B cell (primary cell): ENCODE results near the gene EIF3L. TPM values are rescaled to one million over a fixed set of nuclear protein-coding genes. Genes with fewer than 3 reads are reported as not detected.

Experiments used
- ATAC-seq: fragments of 200-7000 bp; cut with Tn5 transposase; one replicate; pipeline ENCODE4 v1.10.0; 2021; ENCODE audit warnings: low read depth, mild to moderate bottlenecking, moderate number of reproducible peaks, moderate library complexity
- CTCF ChIA-PET: fragments of 350-600 bp; sonication (Branson Sonifier 250); formaldehyde crosslinking; loops from one replicate; lab custom pipeline; 2021; ENCODE audit warnings: antibody characterized with exemption, inconsistent platforms; lab: Charles Lee
- POLR2A ChIA-PET: fragments of 350-600 bp; sonication (Branson Sonifier 250); formaldehyde crosslinking; loops from one replicate; lab custom pipeline; 2021; ENCODE audit warnings: antibody characterized with exemption; lab: Charles Lee
- DNase-seq: peaks from one replicate; pipeline ENCODE4 v3.0.0; 2013
- H2AFZ ChIP-seq: 2 replicates; pipeline ENCODE4 v1.6.1; 2012; ENCODE audit warnings: mild to moderate bottlenecking, low read depth, low read length; ENCODE audit not compliant: insufficient read depth, poor library complexity, severe bottlenecking
- H3K27ac ChIP-seq, 2 donors: 1 replicate in 1 of 2; 2 replicates in 1 of 2; pipeline ENCODE4 v1.5.1; 2012 to 2013; ENCODE audit warnings: low read length in 2 of 2, mild to moderate bottlenecking in 2 of 2, moderate library complexity in 1 of 2
- H3K27me3 ChIP-seq, 4 experiments: fragments of 200-600 bp in 1 of 4; sonication (generic) in 1 of 4; replicated peaks in 1 of 4; 1 replicate in 2 of 4; 2 replicates in 2 of 4; pipeline versions ENCODE4 v1.6.1 to v1.7.0; 2013 to 2016; ENCODE audit warnings: low read length in 3 of 4, mild to moderate bottlenecking in 2 of 4, mixed read lengths in 1 of 4, moderate library complexity in 1 of 4; ENCODE audit not compliant: insufficient read depth in 4 of 4, control insufficient read depth in 3 of 4; ENCODE audit errors: control extremely low read depth in 1 of 4
- H3K36me3 ChIP-seq, 2 experiments: replicated peaks in 1 of 2; 1 replicate in 1 of 2; 2 replicates in 1 of 2; pipeline versions ENCODE4 v1.6.1 to v1.7.1; 2013; ENCODE audit warnings: low read length in 1 of 2; ENCODE audit not compliant: insufficient read depth in 2 of 2, control insufficient read depth in 1 of 2; ENCODE audit errors: control extremely low read depth in 1 of 2, extremely low read depth in 1 of 2
- H3K4me1 ChIP-seq, 2 donors: fragments of 200-600 bp in 1 of 2; sonication (generic) in 1 of 2; 1 replicate in 1 of 2; 2 replicates in 1 of 2; pipeline versions ENCODE4 v1.5.1 to v1.6.1; 2013 to 2017; ENCODE audit warnings: low read length in 2 of 2; ENCODE audit not compliant: control insufficient read depth in 2 of 2, insufficient read depth in 2 of 2
- H3K4me2 ChIP-seq: replicated peaks from 2 replicates; pipeline ENCODE3; 2012; ENCODE audit warnings: mild to moderate bottlenecking, low read depth, low read length; ENCODE audit not compliant: poor library complexity, severe bottlenecking
- H3K4me3 ChIP-seq, 5 experiments: fragments of 200-600 bp in 1 of 5; sonication (generic) in 1 of 5; 1 replicate in 3 of 5; 2 replicates in 2 of 5; pipeline versions ENCODE4 v1.5.1 to v1.7.0; 2011 to 2016; ENCODE audit warnings: low read length in 4 of 5, mild to moderate bottlenecking in 4 of 5, low read depth in 2 of 5, control low read depth in 1 of 5, moderate library complexity in 1 of 5; ENCODE audit not compliant: insufficient read depth in 1 of 5; ENCODE audit errors: control extremely low read depth in 1 of 5, extremely low read depth in 1 of 5
- H3K79me2 ChIP-seq: fragments of 200-600 bp; sonication (generic); one replicate; pipeline ENCODE4 v1.6.0; 2016; ENCODE audit warnings: low read length; ENCODE audit not compliant: control insufficient read depth, insufficient read depth
- H3K9ac ChIP-seq: fragments of 200-600 bp; sonication (generic); 2 replicates; pipeline ENCODE4 v1.6.1; 2017; ENCODE audit warnings: mild to moderate bottlenecking, low read length, moderate library complexity
- H3K9me3 ChIP-seq, 3 donors: one replicate each; pipeline versions ENCODE4 v1.6.1 to v1.7.1; 2013; ENCODE audit warnings: low read length in 2 of 3; ENCODE audit not compliant: control insufficient read depth in 2 of 3, insufficient read depth in 1 of 3; ENCODE audit errors: control extremely low read depth in 1 of 3
- H4K20me1 ChIP-seq: 2 replicates; pipeline ENCODE4 v1.6.0; 2012; ENCODE audit warnings: mild to moderate bottlenecking, low read length; ENCODE audit not compliant: insufficient read depth, control insufficient read depth, poor library complexity, severe bottlenecking
- H3K27ac Mint-ChIP-seq: one replicate; pipeline ENCODE4 v1.8.0; 2021; ENCODE audit warnings: mixed read lengths
- H3K27me3 Mint-ChIP-seq: one replicate; pipeline ENCODE4 v1.8.0; 2021; ENCODE audit warnings: mixed read lengths
- H3K4me1 Mint-ChIP-seq: one replicate; pipeline ENCODE4 v1.8.0; 2021; ENCODE audit warnings: mixed read lengths
- H3K4me3 Mint-ChIP-seq: one replicate; pipeline ENCODE4 v1.8.0; 2021; ENCODE audit warnings: mixed read lengths
- H3K9me3 Mint-ChIP-seq: one replicate; pipeline ENCODE4 v1.8.0; 2022; ENCODE audit warnings: mixed read lengths; ENCODE audit not compliant: insufficient read depth
- EZH2 ChIP-seq: IDR thresholded peaks from 2 replicates; pipeline ENCODE4 v1.6.1; 2012; ENCODE audit warnings: borderline replicate concordance, low read depth, mild to moderate bottlenecking, moderate library complexity, low read length; ENCODE audit not compliant: insufficient read depth, poor library complexity, severe bottlenecking
- WGBS: methylation state at CpG from one replicate; pipeline ENCODE4 v1.1.5; 2013; ENCODE audit warnings: missing lambda C conversion rate; ENCODE audit not compliant: insufficient coverage; 5-methylcytosine and 5-hydroxymethylcytosine counted together
- intact Hi-C: fragments of 100-400 bp; cut with micrococcal nuclease; formaldehyde crosslinking; loops from one replicate; pipeline ENCODE4 v1.10.0; 2022
- polyA plus RNA-seq: library from polyadenylated mRNA; depleted of rRNA; stranded (reverse); fragments of >200 nt; gene quantifications from 2 replicates; pipeline ENCODE4 v1.2.3, GENCODE V29; 2012
- total RNA-seq, 2 donors: library from RNA; stranded (reverse); fragments of 120-200 nt in 1 of 2; gene quantifications; 1 replicate in 1 of 2; 2 replicates in 1 of 2; pipeline versions ENCODE4 v1.2.3 to v1.2.4, GENCODE V29; 2013 to 2022
- TF ChIP-seq, protein P1 (sequence below): fragments of 200-600 bp; IDR thresholded peaks from one replicate; pipeline ENCODE4 v1.8.0; 2022; ENCODE audit warnings: antibody characterized with exemption, mild to moderate bottlenecking

Gene EIF3L
- total and polyA plus RNA-seq, 2 donors (not counting 1 experiment from before 2014, with no cell fraction given) = 430 to 560 TPM

DNA sequence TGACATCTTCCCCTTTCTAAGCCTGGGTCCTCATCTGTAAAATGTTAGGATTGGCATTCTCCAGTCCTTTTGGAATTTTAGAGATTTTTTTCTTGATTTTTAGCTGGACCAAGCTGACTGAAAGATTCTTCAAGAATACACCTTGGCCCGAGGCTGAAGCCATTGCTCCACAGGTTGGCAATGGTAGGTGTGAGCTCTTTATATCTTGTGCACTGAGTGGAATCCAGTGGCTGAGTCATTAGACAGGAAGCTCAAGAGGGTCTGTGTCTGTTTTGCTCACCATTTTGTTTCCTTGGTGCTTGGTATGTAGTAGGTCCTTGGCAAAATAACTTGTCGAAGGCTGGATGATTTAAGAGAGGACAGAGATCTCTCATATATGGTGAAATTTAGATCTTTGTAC is 6.2 kb downstream of the EIF3L start:
- H3K36me3 ChIP-seq = peaks cover 2 to 73% of the 10 kb centered on the region in 2 experiments
- no peak overlapping the region for H3K4me3 Mint-ChIP-seq

DNA sequence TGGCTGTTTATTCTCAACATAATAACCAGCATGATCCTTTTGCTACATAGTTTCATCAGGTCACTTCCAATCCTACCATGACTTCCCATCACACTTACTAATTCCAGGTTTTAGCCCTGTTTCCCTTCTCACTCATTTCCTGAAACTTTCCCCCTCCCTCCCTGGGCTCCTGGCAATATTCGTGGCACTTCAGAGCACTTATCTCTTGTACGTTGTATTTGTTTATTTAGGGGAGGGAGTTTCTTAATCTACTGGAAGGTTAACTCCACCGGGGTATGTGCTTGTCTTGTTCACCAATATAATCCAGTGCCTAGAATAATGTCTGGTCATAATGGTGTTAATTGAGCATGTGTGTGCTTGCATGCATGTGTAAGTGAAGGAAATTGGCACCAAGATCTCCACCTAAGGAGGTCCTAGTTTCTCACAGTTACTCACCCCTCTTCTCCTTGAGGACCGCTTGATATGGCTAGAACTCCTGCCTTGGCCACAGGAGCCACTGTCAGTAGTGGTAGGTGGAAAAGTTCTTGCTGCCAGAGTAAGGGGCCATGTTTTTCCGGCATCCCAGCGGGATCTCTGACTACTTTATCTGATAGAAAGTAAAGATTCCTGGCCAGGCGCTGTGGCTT is 11.7 kb downstream of the EIF3L start:
- no peaks in the 10 kb centered on the region for H3K9me3 ChIP-seq
- no peak overlapping the region for H3K4me2 ChIP-seq
- intact Hi-C loops = no loop called here
- WGBS = 91% methylated on average over 4 of the region's 7 CpGs
- Mint-ChIP-seq H3K27ac (no peak overlapping the region), H3K4me1 (no peaks in the 10 kb centered on the region), H3K27me3 (no peaks in the 10 kb centered on the region), H3K4me3 (no peak overlapping the region), H3K9me3 (no peaks in the 10 kb centered on the region)
- no peaks in the 10 kb centered on the region for H3K4me1 ChIP-seq
- no peak overlapping the region for H3K4me3 ChIP-seq
- DNase-seq (no peak), ATAC-seq (no peak)
- H3K9ac ChIP-seq = no peak overlapping the region
- no peak overlapping the region for H3K27ac ChIP-seq
- no peak overlapping the region for H2AFZ ChIP-seq
- ChIA-PET CTCF (interaction anchor here (0.8 to 4.8 kb wide), 9 partner anchors 7 to 254 kb away, joined by 3 to 177 read pairs (median 4); partner anchors contain the start of gene PDXP), POLR2A (no interaction called here)
- H3K36me3 ChIP-seq = peaks cover 4 to 73% of the 10 kb centered on the region in 2 experiments
- TF ChIP-seq EZH2 = no peak
- TF ChIP-seq, protein P1, sequence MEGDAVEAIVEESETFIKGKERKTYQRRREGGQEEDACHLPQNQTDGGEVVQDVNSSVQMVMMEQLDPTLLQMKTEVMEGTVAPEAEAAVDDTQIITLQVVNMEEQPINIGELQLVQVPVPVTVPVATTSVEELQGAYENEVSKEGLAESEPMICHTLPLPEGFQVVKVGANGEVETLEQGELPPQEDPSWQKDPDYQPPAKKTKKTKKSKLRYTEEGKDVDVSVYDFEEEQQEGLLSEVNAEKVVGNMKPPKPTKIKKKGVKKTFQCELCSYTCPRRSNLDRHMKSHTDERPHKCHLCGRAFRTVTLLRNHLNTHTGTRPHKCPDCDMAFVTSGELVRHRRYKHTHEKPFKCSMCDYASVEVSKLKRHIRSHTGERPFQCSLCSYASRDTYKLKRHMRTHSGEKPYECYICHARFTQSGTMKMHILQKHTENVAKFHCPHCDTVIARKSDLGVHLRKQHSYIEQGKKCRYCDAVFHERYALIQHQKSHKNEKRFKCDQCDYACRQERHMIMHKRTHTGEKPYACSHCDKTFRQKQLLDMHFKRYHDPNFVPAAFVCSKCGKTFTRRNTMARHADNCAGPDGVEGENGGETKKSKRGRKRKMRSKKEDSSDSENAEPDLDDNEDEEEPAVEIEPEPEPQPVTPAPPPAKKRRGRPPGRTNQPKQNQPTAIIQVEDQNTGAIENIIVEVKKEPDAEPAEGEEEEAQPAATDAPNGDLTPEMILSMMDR = no peak
- H3K27me3 ChIP-seq = no peaks in the 10 kb centered on the region
- peaks cover 36% of the 10 kb centered on the region for H3K79me2 ChIP-seq
- H4K20me1 ChIP-seq = peaks cover 59% of the 10 kb centered on the region

More for the DNA sequence above, 6.2 kb downstream of the EIF3L start:
- Mint-ChIP-seq H3K27ac (no peak overlapping the region), H3K27me3 (no peaks in the 10 kb centered on the region), H3K9me3 (no peaks in the 10 kb centered on the region), H3K4me1 (peaks cover 31% of the 10 kb centered on the region)
- Histone ChIP-seq H3K4me2 (no peak overlapping the region), H3K9ac (no peak overlapping the region), H3K9me3 (no peaks in the 10 kb centered on the region), H2AFZ (no peak overlapping the region), H3K4me3 (no peak overlapping the region), H3K79me2 (peaks cover 57% of the 10 kb centered on the region), H3K27me3 (no peaks in the 10 kb centered on the region), H3K4me1 (peaks cover 6% of the 10 kb centered on the region in 2 donors), H3K27ac (no peak overlapping the region), H4K20me1 (peaks cover 54% of the 10 kb centered on the region)
- CTCF ChIA-PET = interaction anchor here (0.7 to 4.2 kb wide), 2 partner anchors 8 to 11 kb away, joined by 3 to 27 read pairs; no protein-coding TSS in a partner anchor
- DNase-seq (no peak), ATAC-seq (no peak)
- 100% methylated on average over 1 of the region's 2 CpGs for WGBS
- POLR2A ChIA-PET = no interaction called here
- TF ChIP-seq, protein P1 = no peak
- TF ChIP-seq EZH2 = no peak
- intact Hi-C loops = no loop called here
